Measurements from ENCODE around the gene SPOCK1. TPM values are rescaled to one million over a fixed set of nuclear protein-coding genes. Genes with fewer than 3 reads are reported as not detected.

The SPOCK1 gene
- total and polyA plus RNA-seq, 2 donors (not counting 3 experiments of a cell fraction or from before 2014, with no cell fraction given) = 144 to 280 TPM

GRCh38 chr5:137342764-137343163 lies 156.4 kb downstream of the SPOCK1 start:
- H3K9me3 ChIP-seq (replicated peaks; ENCODE audit: control insufficient read depth, insufficient read depth, low read length) = no peaks in the 10 kb centered on the region
- intact Hi-C loops (cut with micrococcal nuclease) (loop anchor here (2.0 kb wide), 1 partner anchor 540 kb away; no protein-coding TSS in a partner anchor), dilution Hi-C loops (cut with MboI; ENCODE audit: extremely low pct_ligation_motif_present, low sequenced_read_pairs) (no loop called here)
- peak overlapping the region in 1 of 3 experiments; percentile 16 for H3K4me3 ChIP-seq (replicated peaks in 1 of 3; ENCODE audit: insufficient read depth in 1 of 3, low read depth in 1 of 3, low read length in 3 of 3)
- peaks cover 55% of the 10 kb centered on the region for H3K4me1 ChIP-seq (ENCODE audit: control insufficient read depth, extremely low read depth, insufficient read depth, low read length)
- H3K27me3 ChIP-seq (ENCODE audit: control insufficient read depth in 2 of 2, insufficient read depth in 2 of 2, low read length in 2 of 2) = no peaks in the 10 kb centered on the region
- no peak for TF ChIP-seq EZH2 (IDR thresholded peaks at IDR 0.05; ENCODE audit: borderline replicate concordance, low read depth, low read length, severe bottlenecking)
- TF ChIP-seq MAX (IDR thresholded peaks at IDR 0.05; ENCODE audit: insufficient read depth, insufficient read length) = no peak
- TF ChIP-seq GATA2 (IDR thresholded peaks at IDR 0.05; ENCODE audit: insufficient read depth, insufficient read length, low read depth, low read length) = peak; percentile 90
- TF ChIP-seq MYC (IDR thresholded peaks at IDR 0.05; ENCODE audit: low read depth, low read length) = no peak
- peak; percentile 58 for TF ChIP-seq FOS (IDR thresholded peaks at IDR 0.05; ENCODE audit: borderline replicate concordance, insufficient read depth, low read length)
- peak; percentile 55 for TF ChIP-seq JUN (IDR thresholded peaks at IDR 0.05; ENCODE audit: borderline replicate concordance, insufficient read depth, insufficient read length, low read depth)
- no peak for TF ChIP-seq POLR2A (IDR thresholded peaks at IDR 0.05; ENCODE audit: low read depth, low read length)
- no peak for TF ChIP-seq POLR2AphosphoS5 (IDR thresholded peaks at IDR 0.05; ENCODE audit: insufficient read depth, low read depth, low read length)
- TF ChIP-seq CTCF (IDR thresholded peaks at IDR 0.05; ENCODE audit: extremely low read depth in 1 of 2, insufficient read depth in 1 of 2, low read depth in 1 of 2, low read length in 2 of 2) = no peak
- ChIA-PET CTCF (interaction anchor here (0.8 to 10.6 kb wide), 9 partner anchors 13 to 152 kb away, joined by 3 to 172 read pairs (median 7); partner anchors contain the start of gene SPOCK1), POLR2A (no interaction called here)
- peak; percentile 76 for DNase-seq (ENCODE audit: low read depth, low spot score)
- peak overlapping the region; percentile 41 for H3K9ac ChIP-seq (replicated peaks; ENCODE audit: extremely low read depth, insufficient read depth, low read length)
- no peak overlapping the region for H2AFZ ChIP-seq (ENCODE audit: low read depth, low read length)
- peak overlapping the region; percentile 64 for H3K27ac ChIP-seq (ENCODE audit: insufficient read depth, low read depth, low read length)
- BruUV-seq (replicated peaks) = no TSS peak
- no peaks in the 10 kb centered on the region for H3K36me3 ChIP-seq (ENCODE audit: control insufficient read depth in 2 of 2, extremely low read depth in 1 of 2, insufficient read depth in 2 of 2, low read length in 2 of 2)
- peak overlapping the region; percentile 41 for H3K4me2 ChIP-seq (ENCODE audit: insufficient read depth, low read length)
- FAIRE-seq = peak; percentile 52
- H4K20me1 ChIP-seq (replicated peaks; ENCODE audit: control insufficient read depth, extremely low read depth, insufficient read depth, low read length) = no peaks in the 10 kb centered on the region
- H3K79me2 ChIP-seq (ENCODE audit: control insufficient read depth, insufficient read depth, low read length) = peaks cover 38% of the 10 kb centered on the region
- H3K9me1 ChIP-seq (replicated peaks; ENCODE audit: control insufficient read depth, extremely low read depth, insufficient read depth, low read length) = no peaks in the 10 kb centered on the region

Data from endothelial cell of umbilical vein (primary cell).